Measurements from ENCODE around the gene C4orf51. TPM values are rescaled to one million over a fixed set of nuclear protein-coding genes. Genes with fewer than 3 reads are reported as not detected.

Gene C4orf51
- total and polyA plus RNA-seq, 5 donors from 2014 or later: not detected

- no peak overlapping the region for H3K4me3 Mint-ChIP-seq
- peaks cover 0 to 3% (median 0%) of the 10 kb centered on the region in 7 donors for H3K9me3 Mint-ChIP-seq
- Histone ChIP-seq H3K36me3 (ENCODE audit: control insufficient read depth, insufficient read depth, low read length) (no peaks in the 10 kb centered on the region), H3K27ac (ENCODE audit: insufficient read depth, low read length, poor library complexity, severe bottlenecking) (no peak overlapping the region), H3K4me1 (ENCODE audit: control insufficient read depth, insufficient read depth, low read length, poor library complexity, severe bottlenecking) (no peaks in the 10 kb centered on the region), H3K4me3 (ENCODE audit: low read depth, low read length) (no peak overlapping the region), H3K27me3 (ENCODE audit: control insufficient read depth, insufficient read depth, low read length) (no peaks in the 10 kb centered on the region), H3K9me3 (ENCODE audit: control insufficient read depth in 2 of 2, low read length in 2 of 2) (no peaks in the 10 kb centered on the region)
- no peak for ATAC-seq (ENCODE audit: low read depth in 2 of 2)
- H3K27ac Mint-ChIP-seq: no peak overlapping the region
- H3K27me3 Mint-ChIP-seq: no peaks in the 10 kb centered on the region
- H3K4me1 Mint-ChIP-seq: no peaks in the 10 kb centered on the region
- DNase-seq: no peak
- peaks cover 33% of the 10 kb centered on the region for H3K36me3 Mint-ChIP-seq
These were observed 92.4 kb downstream of the C4orf51 start for GRCh38 chr4:145772347-145772746.

DNA sequence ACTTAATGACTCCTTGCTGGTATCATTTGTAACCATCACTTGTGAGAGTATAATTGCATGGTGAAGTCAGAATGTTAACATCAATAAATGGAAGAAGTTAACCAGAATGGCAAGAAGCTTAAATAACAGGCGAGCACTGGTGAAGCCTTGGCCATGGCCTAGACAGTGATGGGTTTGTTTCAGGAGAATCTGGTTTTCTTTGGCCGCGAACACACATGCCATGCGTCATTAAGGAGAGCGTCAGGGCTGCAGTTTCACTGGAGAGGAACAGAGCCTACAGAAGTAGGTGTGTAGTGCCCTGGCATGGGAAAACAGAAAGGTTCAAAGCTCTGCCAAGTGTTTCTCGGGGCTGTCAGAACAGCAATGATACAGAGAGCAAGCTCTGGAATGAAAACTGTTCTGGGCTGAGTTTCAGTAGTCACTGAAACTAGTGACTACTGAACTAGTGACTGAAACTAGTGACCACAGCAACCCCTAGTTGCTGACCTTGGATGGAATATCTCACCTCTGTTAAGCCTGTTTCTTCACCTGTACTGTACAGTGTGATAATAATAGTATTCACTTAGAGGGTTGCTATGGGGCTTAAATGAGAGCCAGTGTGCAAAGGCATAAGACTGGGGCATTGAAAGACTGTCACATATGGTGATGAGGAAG is 93.8 kb downstream of the C4orf51 start:
- Mint-ChIP-seq H3K27me3 (no peaks in the 10 kb centered on the region), H3K27ac (no peak overlapping the region), H3K4me1 (no peaks in the 10 kb centered on the region), H3K9me3 (no peaks in the 10 kb centered on the region), H3K4me3 (no peak overlapping the region), H3K36me3 (peaks cover 33% of the 10 kb centered on the region)
- Histone ChIP-seq H3K4me3 (ENCODE audit: low read depth, low read length) (no peak overlapping the region), H3K27ac (ENCODE audit: insufficient read depth, low read length, poor library complexity, severe bottlenecking) (no peak overlapping the region), H3K27me3 (ENCODE audit: control insufficient read depth, insufficient read depth, low read length) (no peaks in the 10 kb centered on the region), H3K9me3 (ENCODE audit: control insufficient read depth in 2 of 2, low read length in 2 of 2) (no peaks in the 10 kb centered on the region), H3K4me1 (ENCODE audit: control insufficient read depth, insufficient read depth, low read length, poor library complexity, severe bottlenecking) (no peaks in the 10 kb centered on the region), H3K36me3 (ENCODE audit: control insufficient read depth, insufficient read depth, low read length) (no peaks in the 10 kb centered on the region)
- no peak for ATAC-seq (ENCODE audit: low read depth in 2 of 2)
- no peak for DNase-seq

GRCh38 chr4:145774473-145774872 is 94.5 kb downstream of the C4orf51 start:
- H3K27me3 ChIP-seq (ENCODE audit: control insufficient read depth, insufficient read depth, low read length): no peaks in the 10 kb centered on the region
- no peak overlapping the region for H3K27ac ChIP-seq (ENCODE audit: insufficient read depth, low read length, poor library complexity, severe bottlenecking)
- Mint-ChIP-seq H3K27me3 (no peaks in the 10 kb centered on the region), H3K4me3 (no peak overlapping the region), H3K4me1 (no peaks in the 10 kb centered on the region), H3K36me3 (peaks cover 36% of the 10 kb centered on the region), H3K9me3 (no peaks in the 10 kb centered on the region), H3K27ac (peak overlapping the region in 1 of 3 donors; percentile 20)
- ATAC-seq (ENCODE audit: low read depth in 2 of 2) (no peak), DNase-seq (no peak)
- no peaks in the 10 kb centered on the region for H3K9me3 ChIP-seq (ENCODE audit: control insufficient read depth in 2 of 2, low read length in 2 of 2)
- no peak overlapping the region for H3K4me3 ChIP-seq (ENCODE audit: low read depth, low read length)
- H3K36me3 ChIP-seq (ENCODE audit: control insufficient read depth, insufficient read depth, low read length): no peaks in the 10 kb centered on the region
- no peaks in the 10 kb centered on the region for H3K4me1 ChIP-seq (ENCODE audit: control insufficient read depth, insufficient read depth, low read length, poor library complexity, severe bottlenecking)

DNA sequence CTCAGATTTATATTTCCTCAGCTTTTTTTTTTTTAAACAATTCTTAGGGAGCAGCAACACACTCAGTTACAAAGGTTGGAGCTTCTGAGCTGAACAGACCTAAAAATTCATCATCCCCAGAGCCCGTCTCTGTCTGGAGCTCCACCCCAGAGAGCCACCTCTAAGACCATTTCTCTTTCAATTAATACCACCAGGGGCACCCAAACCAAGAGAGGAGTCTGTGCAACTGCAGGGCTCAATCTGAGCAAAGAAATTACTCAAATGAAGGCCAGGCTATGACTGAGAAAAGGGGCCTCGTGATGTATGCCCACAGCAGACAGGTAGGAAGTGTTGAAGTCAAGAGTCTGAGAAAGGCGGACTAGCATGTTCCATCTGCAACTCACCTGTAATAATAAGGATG is 95.5 kb downstream of the C4orf51 start:
- ATAC-seq (ENCODE audit: low read depth in 2 of 2) (no peak), DNase-seq (no peak)
- no peaks in the 10 kb centered on the region for H3K9me3 Mint-ChIP-seq
- Histone ChIP-seq H3K9me3 (ENCODE audit: control insufficient read depth in 2 of 2, low read length in 2 of 2) (no peaks in the 10 kb centered on the region), H3K27ac (ENCODE audit: insufficient read depth, low read length, poor library complexity, severe bottlenecking) (no peak overlapping the region), H3K36me3 (ENCODE audit: control insufficient read depth, insufficient read depth, low read length) (no peaks in the 10 kb centered on the region), H3K4me3 (ENCODE audit: low read depth, low read length) (no peak overlapping the region), H3K27me3 (ENCODE audit: control insufficient read depth, insufficient read depth, low read length) (no peaks in the 10 kb centered on the region), H3K4me1 (ENCODE audit: control insufficient read depth, insufficient read depth, low read length, poor library complexity, severe bottlenecking) (no peaks in the 10 kb centered on the region)
- H3K27me3 Mint-ChIP-seq: no peaks in the 10 kb centered on the region
- no peaks in the 10 kb centered on the region for H3K4me1 Mint-ChIP-seq
- peaks cover 39% of the 10 kb centered on the region for H3K36me3 Mint-ChIP-seq
- H3K27ac Mint-ChIP-seq: peak overlapping the region in 1 of 3 donors; percentile 51
- H3K4me3 Mint-ChIP-seq: peak overlapping the region in 1 of 4 donors; percentile 21

GRCh38 chr4:145776208-145776607 is 96.3 kb downstream of the C4orf51 start:
- ATAC-seq (ENCODE audit: low read depth in 2 of 2) (no peak), DNase-seq (no peak)
- Histone ChIP-seq H3K27me3 (ENCODE audit: control insufficient read depth, insufficient read depth, low read length) (no peaks in the 10 kb centered on the region), H3K4me3 (ENCODE audit: low read depth, low read length) (no peak overlapping the region), H3K36me3 (ENCODE audit: control insufficient read depth, insufficient read depth, low read length) (no peaks in the 10 kb centered on the region), H3K4me1 (ENCODE audit: control insufficient read depth, insufficient read depth, low read length, poor library complexity, severe bottlenecking) (no peaks in the 10 kb centered on the region), H3K27ac (ENCODE audit: insufficient read depth, low read length, poor library complexity, severe bottlenecking) (no peak overlapping the region), H3K9me3 (ENCODE audit: control insufficient read depth in 2 of 2, low read length in 2 of 2) (no peaks in the 10 kb centered on the region)
- no peaks in the 10 kb centered on the region for H3K27me3 Mint-ChIP-seq
- H3K36me3 Mint-ChIP-seq: peaks cover 42% of the 10 kb centered on the region
- no peaks in the 10 kb centered on the region for H3K4me1 Mint-ChIP-seq
- H3K27ac Mint-ChIP-seq: peak overlapping the region in 1 of 3 donors; percentile 43
- H3K9me3 Mint-ChIP-seq: no peaks in the 10 kb centered on the region
- H3K4me3 Mint-ChIP-seq: no peak overlapping the region

DNA sequence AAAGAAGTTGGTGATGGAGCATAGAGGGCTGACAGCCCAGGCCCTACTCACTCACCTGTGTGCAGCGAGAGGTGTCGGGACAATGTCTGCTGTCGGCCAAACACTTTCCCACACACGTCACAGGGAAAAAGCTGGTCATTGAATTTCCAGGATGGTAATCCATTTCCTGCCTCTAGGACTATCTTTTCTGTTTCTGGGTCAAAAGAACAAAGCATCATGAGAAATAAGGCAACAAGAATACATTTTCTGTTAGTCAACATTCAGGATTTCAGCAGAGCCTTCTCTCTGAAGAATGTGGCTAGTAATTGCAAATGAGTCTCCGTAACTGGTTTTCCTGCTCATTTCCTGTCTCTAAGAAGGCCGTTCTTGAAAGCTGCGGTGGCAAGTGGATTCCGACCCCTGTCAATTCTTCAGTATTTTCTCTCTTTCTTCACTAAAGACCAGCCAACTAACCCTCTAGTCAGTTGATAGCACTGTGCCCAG is 99.4 kb downstream of the C4orf51 start:
- H3K4me3 ChIP-seq (ENCODE audit: low read depth, low read length): no peak overlapping the region
- no peaks in the 10 kb centered on the region for H3K9me3 ChIP-seq (ENCODE audit: control insufficient read depth in 2 of 2, low read length in 2 of 2)
- no peaks in the 10 kb centered on the region for H3K36me3 ChIP-seq (ENCODE audit: control insufficient read depth, insufficient read depth, low read length)
- ATAC-seq (ENCODE audit: low read depth in 2 of 2) (no peak), DNase-seq (no peak)
- no peak overlapping the region for H3K27ac ChIP-seq (ENCODE audit: insufficient read depth, low read length, poor library complexity, severe bottlenecking)
- H3K4me1 Mint-ChIP-seq: peaks cover 0 to 2% (median 0%) of the 10 kb centered on the region in 4 donors
- H3K9me3 Mint-ChIP-seq: peaks cover 0 to 4% (median 0%) of the 10 kb centered on the region in 7 donors
- no peak overlapping the region for H3K27ac Mint-ChIP-seq
- no peak overlapping the region for H3K4me3 Mint-ChIP-seq
- peaks cover 34% of the 10 kb centered on the region for H3K36me3 Mint-ChIP-seq
- H3K4me1 ChIP-seq (ENCODE audit: control insufficient read depth, insufficient read depth, low read length, poor library complexity, severe bottlenecking): no peaks in the 10 kb centered on the region
- H3K27me3 Mint-ChIP-seq: no peaks in the 10 kb centered on the region
- no peaks in the 10 kb centered on the region for H3K27me3 ChIP-seq (ENCODE audit: control insufficient read depth, insufficient read depth, low read length)

GRCh38 chr4:145781351-145781750 is 101.4 kb downstream of the C4orf51 start:
- Mint-ChIP-seq H3K27ac (no peak overlapping the region), H3K36me3 (peaks cover 45% of the 10 kb centered on the region), H3K4me3 (no peak overlapping the region), H3K9me3 (peaks cover 0 to 4% (median 0%) of the 10 kb centered on the region in 7 donors), H3K4me1 (peaks cover 0 to 2% (median 0%) of the 10 kb centered on the region in 4 donors), H3K27me3 (no peaks in the 10 kb centered on the region)
- Histone ChIP-seq H3K27ac (ENCODE audit: insufficient read depth, low read length, poor library complexity, severe bottlenecking) (no peak overlapping the region), H3K27me3 (ENCODE audit: control insufficient read depth, insufficient read depth, low read length) (no peaks in the 10 kb centered on the region), H3K36me3 (ENCODE audit: control insufficient read depth, insufficient read depth, low read length) (no peaks in the 10 kb centered on the region), H3K4me3 (ENCODE audit: low read depth, low read length) (no peak overlapping the region), H3K4me1 (ENCODE audit: control insufficient read depth, insufficient read depth, low read length, poor library complexity, severe bottlenecking) (no peaks in the 10 kb centered on the region), H3K9me3 (ENCODE audit: control insufficient read depth in 2 of 2, low read length in 2 of 2) (no peaks in the 10 kb centered on the region)
- ATAC-seq (ENCODE audit: low read depth in 2 of 2) (no peak), DNase-seq (no peak)
